Neural progenitor cell (in vitro differentiated cells): Measurements from ENCODE around the gene SPOP.

Experiments
- EZH2 ChIP-seq: fragments of 200-600 bp; sonication (generic); IDR thresholded peaks from 2 replicates; pipeline ENCODE4 v1.6.1; 2017; ENCODE audit warnings: antibody characterized with exemption, mild to moderate bottlenecking, moderate library complexity
- TF ChIP-seq, protein P1 (sequence below): fragments of 200-600 bp; sonication (generic); IDR thresholded peaks from 2 replicates; pipeline ENCODE4 v1.5.1; 2017; ENCODE audit warnings: antibody characterized with exemption, mild to moderate bottlenecking

DNA sequence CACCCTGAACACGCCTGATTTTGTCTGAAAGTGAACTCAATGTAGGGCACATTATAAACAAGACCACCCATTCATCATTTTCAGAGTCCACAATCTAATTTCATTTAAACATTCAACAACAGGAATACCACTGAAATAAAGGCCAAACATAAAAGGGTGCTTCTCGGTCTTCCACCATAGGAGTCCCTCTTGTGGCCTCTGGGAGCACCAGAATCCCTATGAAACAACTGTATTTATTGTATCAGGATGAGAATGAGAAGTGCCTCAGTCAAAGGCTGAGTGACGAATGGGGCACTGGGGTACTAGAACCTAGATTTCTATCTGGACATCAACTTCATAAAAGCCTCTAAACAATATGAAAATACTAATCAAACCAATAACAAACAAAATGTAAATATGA lies 61.8 kb downstream of the SPOP start:
- TF ChIP-seq, protein P1, sequence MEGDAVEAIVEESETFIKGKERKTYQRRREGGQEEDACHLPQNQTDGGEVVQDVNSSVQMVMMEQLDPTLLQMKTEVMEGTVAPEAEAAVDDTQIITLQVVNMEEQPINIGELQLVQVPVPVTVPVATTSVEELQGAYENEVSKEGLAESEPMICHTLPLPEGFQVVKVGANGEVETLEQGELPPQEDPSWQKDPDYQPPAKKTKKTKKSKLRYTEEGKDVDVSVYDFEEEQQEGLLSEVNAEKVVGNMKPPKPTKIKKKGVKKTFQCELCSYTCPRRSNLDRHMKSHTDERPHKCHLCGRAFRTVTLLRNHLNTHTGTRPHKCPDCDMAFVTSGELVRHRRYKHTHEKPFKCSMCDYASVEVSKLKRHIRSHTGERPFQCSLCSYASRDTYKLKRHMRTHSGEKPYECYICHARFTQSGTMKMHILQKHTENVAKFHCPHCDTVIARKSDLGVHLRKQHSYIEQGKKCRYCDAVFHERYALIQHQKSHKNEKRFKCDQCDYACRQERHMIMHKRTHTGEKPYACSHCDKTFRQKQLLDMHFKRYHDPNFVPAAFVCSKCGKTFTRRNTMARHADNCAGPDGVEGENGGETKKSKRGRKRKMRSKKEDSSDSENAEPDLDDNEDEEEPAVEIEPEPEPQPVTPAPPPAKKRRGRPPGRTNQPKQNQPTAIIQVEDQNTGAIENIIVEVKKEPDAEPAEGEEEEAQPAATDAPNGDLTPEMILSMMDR, result peak; percentile 37
- TF ChIP-seq EZH2, result no peak
